ENCODE measurements around the gene PRICKLE2.

PRICKLE2 gene

DNA sequence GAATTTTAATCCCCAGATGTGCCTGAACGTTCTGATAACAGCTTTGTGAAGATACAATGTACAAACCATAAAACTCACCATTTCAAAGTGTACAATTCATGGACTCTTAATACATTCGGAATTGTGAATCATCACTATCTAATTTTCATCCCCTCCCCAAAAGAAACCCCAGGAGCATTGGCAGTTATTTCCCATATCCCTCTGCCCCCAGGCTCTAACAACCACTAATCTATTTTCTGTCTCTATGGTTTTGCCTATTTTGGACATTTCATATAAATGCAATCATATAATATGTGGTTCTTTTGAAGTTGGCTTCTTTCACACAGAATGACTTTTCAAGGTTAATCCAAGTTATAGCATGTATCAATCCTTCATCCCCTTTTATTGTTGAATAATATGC lies 25.3 kb downstream of the PRICKLE2 start:
- Histone ChIP-seq H3K9me3 (replicated peaks; ENCODE audit: insufficient read depth, low read length) (no peaks in the 10 kb centered on the region), H2AFZ (ENCODE audit: low read length) (no peak overlapping the region), H3K27ac (ENCODE audit: low read length) (no peak overlapping the region), H3K4me1 (ENCODE audit: low read length) (peaks cover 28% of the 10 kb centered on the region), H3K79me2 (ENCODE audit: low read length) (peaks cover 24% of the 10 kb centered on the region), H3F3A (ENCODE audit: insufficient read depth, low read length) (peaks cover 21% of the 10 kb centered on the region), H3K9ac (ENCODE audit: low read length) (no peak overlapping the region), H3K9me2 (replicated peaks; ENCODE audit: insufficient read depth, low read length) (no peaks in the 10 kb centered on the region), H3K4me3 (ENCODE audit: low read length) (no peak overlapping the region), H3K27me3 (replicated peaks; ENCODE audit: insufficient read depth, low read length) (no peaks in the 10 kb centered on the region), H3K36me3 (replicated peaks; ENCODE audit: insufficient read depth, low read length) (no peaks in the 10 kb centered on the region), H3K4me2 (ENCODE audit: low read depth, low read length) (no peak overlapping the region), H4K20me1 (ENCODE audit: insufficient read depth, low read length) (no peaks in the 10 kb centered on the region)
- DNase-seq = no peak
- TF ChIP-seq EZH2 (optimal IDR thresholded peaks at IDR 0.05; ENCODE audit: low read depth, low read length) (no peak), EZH2phosphoT487 (IDR thresholded peaks at IDR 0.05; ENCODE audit: low read length) (no peak)
- TF ChIP-seq, protein P1, sequence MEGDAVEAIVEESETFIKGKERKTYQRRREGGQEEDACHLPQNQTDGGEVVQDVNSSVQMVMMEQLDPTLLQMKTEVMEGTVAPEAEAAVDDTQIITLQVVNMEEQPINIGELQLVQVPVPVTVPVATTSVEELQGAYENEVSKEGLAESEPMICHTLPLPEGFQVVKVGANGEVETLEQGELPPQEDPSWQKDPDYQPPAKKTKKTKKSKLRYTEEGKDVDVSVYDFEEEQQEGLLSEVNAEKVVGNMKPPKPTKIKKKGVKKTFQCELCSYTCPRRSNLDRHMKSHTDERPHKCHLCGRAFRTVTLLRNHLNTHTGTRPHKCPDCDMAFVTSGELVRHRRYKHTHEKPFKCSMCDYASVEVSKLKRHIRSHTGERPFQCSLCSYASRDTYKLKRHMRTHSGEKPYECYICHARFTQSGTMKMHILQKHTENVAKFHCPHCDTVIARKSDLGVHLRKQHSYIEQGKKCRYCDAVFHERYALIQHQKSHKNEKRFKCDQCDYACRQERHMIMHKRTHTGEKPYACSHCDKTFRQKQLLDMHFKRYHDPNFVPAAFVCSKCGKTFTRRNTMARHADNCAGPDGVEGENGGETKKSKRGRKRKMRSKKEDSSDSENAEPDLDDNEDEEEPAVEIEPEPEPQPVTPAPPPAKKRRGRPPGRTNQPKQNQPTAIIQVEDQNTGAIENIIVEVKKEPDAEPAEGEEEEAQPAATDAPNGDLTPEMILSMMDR (IDR thresholded peaks at IDR 0.05; ENCODE audit: low read length) = no peak

DNA sequence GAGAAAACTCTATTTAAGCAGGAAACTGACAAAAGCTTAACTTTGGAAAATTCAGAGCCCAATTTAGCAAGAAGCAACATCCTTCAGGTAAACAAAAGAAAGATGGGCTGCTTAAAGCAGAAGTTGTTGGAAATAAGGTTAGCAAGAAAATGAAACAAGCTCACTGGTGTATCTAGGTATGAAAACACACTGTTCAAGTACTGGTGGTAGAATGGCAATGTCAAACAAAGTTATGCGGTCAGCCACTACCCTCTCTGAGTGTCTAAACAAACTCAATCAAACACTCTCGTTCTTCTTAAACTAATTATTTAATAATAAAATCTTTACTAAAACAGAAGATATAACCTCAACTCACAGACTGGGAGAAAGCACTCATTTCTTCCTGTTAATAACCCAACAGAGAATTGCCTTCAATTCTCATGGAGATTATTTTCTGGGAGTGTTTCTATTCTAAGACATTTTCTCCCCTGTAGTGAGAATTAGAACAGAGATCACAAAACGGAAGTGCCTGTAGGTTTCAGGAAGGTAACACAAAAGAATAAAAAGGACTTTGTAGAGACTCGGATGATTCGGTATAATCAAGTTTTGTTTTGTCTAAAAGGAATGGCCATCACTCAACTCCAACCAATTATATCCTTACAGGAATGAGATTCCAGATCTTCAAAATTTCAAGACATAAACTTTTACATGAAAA lies 28.9 kb downstream of the PRICKLE2 start:
- H3K4me1 ChIP-seq (ENCODE audit: low read length) = peaks cover 24% of the 10 kb centered on the region
- H3K79me2 ChIP-seq (ENCODE audit: low read length) = peaks cover 25% of the 10 kb centered on the region
- H3K4me2 ChIP-seq (ENCODE audit: low read depth, low read length) = peak overlapping the region; percentile 69
- DNase-seq = peak; percentile 86
- H3F3A ChIP-seq (ENCODE audit: insufficient read depth, low read length) = peaks cover 21% of the 10 kb centered on the region
- peak overlapping the region; percentile 78 for H3K27ac ChIP-seq (ENCODE audit: low read length)
- no peaks in the 10 kb centered on the region for H3K9me2 ChIP-seq (replicated peaks; ENCODE audit: insufficient read depth, low read length)
- H4K20me1 ChIP-seq (ENCODE audit: insufficient read depth, low read length) = no peaks in the 10 kb centered on the region
- no peaks in the 10 kb centered on the region for H3K9me3 ChIP-seq (replicated peaks; ENCODE audit: insufficient read depth, low read length)
- H2AFZ ChIP-seq (ENCODE audit: low read length) = peak overlapping the region; percentile 5; the same call in 1 of the 2 replicates
- no peak for TF ChIP-seq EZH2 (optimal IDR thresholded peaks at IDR 0.05; ENCODE audit: low read depth, low read length)
- TF ChIP-seq, protein P1 (IDR thresholded peaks at IDR 0.05; ENCODE audit: low read length) = no peak
- no peak for TF ChIP-seq EZH2phosphoT487 (IDR thresholded peaks at IDR 0.05; ENCODE audit: low read length)
- peak overlapping the region; percentile 22; the same call in 1 of the 2 replicates for H3K9ac ChIP-seq (ENCODE audit: low read length)
- no peaks in the 10 kb centered on the region for H3K27me3 ChIP-seq (replicated peaks; ENCODE audit: insufficient read depth, low read length)
- H3K36me3 ChIP-seq (replicated peaks; ENCODE audit: insufficient read depth, low read length) = no peaks in the 10 kb centered on the region
- H3K4me3 ChIP-seq (ENCODE audit: low read length) = peak overlapping the region; percentile 42

DNA sequence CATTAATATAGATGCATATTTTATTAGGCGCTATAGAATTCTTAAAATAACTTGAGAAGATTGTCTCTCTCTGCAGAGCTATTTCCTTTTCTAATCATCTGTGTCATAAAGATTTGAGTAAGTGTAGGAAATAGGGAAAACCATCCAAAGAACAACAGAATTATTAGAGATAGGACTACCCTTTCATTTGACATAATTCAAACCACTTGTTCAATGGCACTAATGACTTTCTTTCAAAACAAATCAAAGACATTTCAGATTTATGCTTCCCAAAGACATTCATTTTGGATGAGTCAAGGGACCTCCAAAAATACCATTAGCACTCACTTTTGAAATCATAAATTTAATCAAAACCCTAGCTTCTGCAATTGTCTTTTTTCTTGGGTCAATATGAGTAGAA lies 29.5 kb downstream of the PRICKLE2 start:
- H3K4me1 ChIP-seq (ENCODE audit: low read length) = peaks cover 24% of the 10 kb centered on the region
- H3K79me2 ChIP-seq (ENCODE audit: low read length) = peaks cover 25% of the 10 kb centered on the region
- no peaks in the 10 kb centered on the region for H3K9me3 ChIP-seq (replicated peaks; ENCODE audit: insufficient read depth, low read length)
- H3K9me2 ChIP-seq (replicated peaks; ENCODE audit: insufficient read depth, low read length) = no peaks in the 10 kb centered on the region
- no peaks in the 10 kb centered on the region for H3K27me3 ChIP-seq (replicated peaks; ENCODE audit: insufficient read depth, low read length)
- H4K20me1 ChIP-seq (ENCODE audit: insufficient read depth, low read length) = no peaks in the 10 kb centered on the region
- peak overlapping the region; percentile 78 for H3K27ac ChIP-seq (ENCODE audit: low read length)
- H3K9ac ChIP-seq (ENCODE audit: low read length) = peak overlapping the region; percentile 22; the same call in 1 of the 2 replicates
- H2AFZ ChIP-seq (ENCODE audit: low read length) = peak overlapping the region; percentile 5; the same call in 1 of the 2 replicates
- no peaks in the 10 kb centered on the region for H3K36me3 ChIP-seq (replicated peaks; ENCODE audit: insufficient read depth, low read length)
- DNase-seq = no peak
- H3F3A ChIP-seq (ENCODE audit: insufficient read depth, low read length) = peaks cover 21% of the 10 kb centered on the region
- H3K4me3 ChIP-seq (ENCODE audit: low read length) = peak overlapping the region; percentile 42
- peak overlapping the region; percentile 69 for H3K4me2 ChIP-seq (ENCODE audit: low read depth, low read length)
- TF ChIP-seq EZH2phosphoT487 (IDR thresholded peaks at IDR 0.05; ENCODE audit: low read length) = no peak
- TF ChIP-seq, protein P1 (IDR thresholded peaks at IDR 0.05; ENCODE audit: low read length) = no peak
- no peak for TF ChIP-seq EZH2 (optimal IDR thresholded peaks at IDR 0.05; ENCODE audit: low read depth, low read length)

All from MM.1S (cell line).